Upper lobe of left lung (tissue), 4 donors: ENCODE measurements around the gene GRIA3.

ENCODE experiments used
- CTCF ChIP-seq, 6 experiments: fragments of 450-650 bp in 4 of 6; fragments of 200-600 bp in 2 of 6; sonication (generic) in 2 of 6; IDR thresholded peaks; one replicate each; pipeline ENCODE4 v1.5.1; 2016 to 2019; ENCODE audit warnings: antibody characterized with exemption in 6 of 6
- EP300 ChIP-seq, 4 donors: sonication (generic); formaldehyde crosslinking; IDR thresholded peaks; one replicate each; pipeline ENCODE4 v1.5.1; 2017; ENCODE audit warnings: antibody characterized with exemption in 4 of 4, control low read depth in 2 of 4
- POLR2A ChIP-seq, 4 donors: fragments of 450-650 bp; IDR thresholded peaks; one replicate each; pipeline ENCODE4 v1.5.1; 2016 to 2017; ENCODE audit warnings: antibody characterized with exemption in 4 of 4, mild to moderate bottlenecking in 2 of 4

GRCh38 chrX:123310112-123310511, 126.0 kb downstream of the GRIA3 start:
- no peak for TF ChIP-seq POLR2A (IDR thresholded peaks at IDR 0.05)
- no peak for TF ChIP-seq EP300 (IDR thresholded peaks at IDR 0.05)
- no peak for TF ChIP-seq CTCF (IDR thresholded peaks at IDR 0.05)
